Endometrial microvascular endothelial cells (primary cell): ENCODE data around the gene PCIF1. TPM values are rescaled to one million over a fixed set of nuclear protein-coding genes. Genes with fewer than 3 reads are reported as not detected.

Experiments used
- in situ Hi-C: cut with HindIII; loops from 2 replicates; pipeline ENCODE4 v1.10.0; 2017; ENCODE audit warnings: low sequenced_read_pairs, low pct_unique_long_range_greater_than_20kb; ENCODE audit errors: inconsistent ontology term
- total RNA-seq: library from RNA; depleted of rRNA; stranded (reverse); fragments of >200 nt; gene quantifications from one replicate; pipeline ENCODE4 v1.2.3, GENCODE V29; 2015; ENCODE audit errors: inconsistent ontology term

The PCIF1 gene
- total RNA-seq, 1 donor from 2014 or later = 25.6 TPM

GRCh38 chr20:45919542-45920399 lies 14.7 kb upstream of the PCIF1 start:
- in situ Hi-C loops = no loop called here

DNA sequence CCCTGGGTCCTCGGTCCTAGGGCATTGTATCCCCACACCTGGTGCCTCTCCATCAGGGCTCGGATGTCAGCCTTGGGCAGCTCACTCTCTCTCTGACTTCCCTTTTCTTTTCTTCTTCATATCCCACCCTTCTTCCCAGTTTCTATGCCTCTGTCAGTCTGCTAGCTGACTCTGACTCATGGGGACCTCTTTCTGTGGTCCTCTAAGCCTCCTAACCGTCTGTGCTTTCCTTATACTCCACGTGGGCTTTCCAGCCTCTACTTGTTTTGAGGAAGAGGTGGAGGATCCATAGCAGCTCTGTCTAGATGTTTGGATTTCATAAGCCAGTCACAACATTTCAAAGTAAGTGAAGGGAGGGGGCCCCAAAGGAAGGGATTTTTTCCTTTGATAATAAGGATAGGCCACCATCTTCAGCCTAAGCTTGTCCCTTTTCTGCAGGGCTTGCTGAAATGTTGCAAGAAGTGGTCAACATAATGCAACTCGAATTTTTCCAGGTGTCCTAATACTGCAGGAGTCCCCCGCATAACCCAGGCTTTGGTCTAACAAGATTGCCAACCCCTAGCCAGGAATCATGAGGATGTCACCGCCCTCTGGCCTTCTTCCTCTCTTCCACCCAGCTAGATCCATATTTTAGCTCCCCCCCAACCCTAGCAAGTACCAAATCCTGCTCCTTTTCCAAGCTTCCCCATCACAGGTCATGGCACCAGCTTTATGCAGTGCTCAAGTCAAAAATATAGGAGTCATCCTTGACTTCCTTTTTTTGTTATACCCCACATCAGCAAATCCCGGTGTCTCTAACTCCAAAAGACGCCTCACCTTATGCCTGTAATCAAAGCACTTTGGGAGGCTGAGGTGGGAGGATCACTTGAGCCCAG lies 13.8 kb upstream of the PCIF1 start:
- in situ Hi-C loops = no loop called here

GRCh38 chr20:45921337-45922189 lies 12.9 kb upstream of the PCIF1 start:
- in situ Hi-C loops = no loop called here

GRCh38 chr20:45924391-45925261 lies 9.9 kb upstream of the PCIF1 start:
- in situ Hi-C loops = loop anchor here (25.0 kb wide), 1 partner anchor 112 kb away; the partner anchor contains the start of gene UBE2C

GRCh38 chr20:45925821-45926506 lies 8.5 kb upstream of the PCIF1 start:
- in situ Hi-C loops = loop anchor here (25.0 kb wide), 1 partner anchor 114 kb away; the partner anchor contains the start of gene UBE2C

- in situ Hi-C loops = loop anchor here (25.0 kb wide), 1 partner anchor 114 kb away; the partner anchor contains the start of gene UBE2C
These were observed 7.8 kb upstream of the PCIF1 start for GRCh38 chr20:45926731-45927070.

DNA sequence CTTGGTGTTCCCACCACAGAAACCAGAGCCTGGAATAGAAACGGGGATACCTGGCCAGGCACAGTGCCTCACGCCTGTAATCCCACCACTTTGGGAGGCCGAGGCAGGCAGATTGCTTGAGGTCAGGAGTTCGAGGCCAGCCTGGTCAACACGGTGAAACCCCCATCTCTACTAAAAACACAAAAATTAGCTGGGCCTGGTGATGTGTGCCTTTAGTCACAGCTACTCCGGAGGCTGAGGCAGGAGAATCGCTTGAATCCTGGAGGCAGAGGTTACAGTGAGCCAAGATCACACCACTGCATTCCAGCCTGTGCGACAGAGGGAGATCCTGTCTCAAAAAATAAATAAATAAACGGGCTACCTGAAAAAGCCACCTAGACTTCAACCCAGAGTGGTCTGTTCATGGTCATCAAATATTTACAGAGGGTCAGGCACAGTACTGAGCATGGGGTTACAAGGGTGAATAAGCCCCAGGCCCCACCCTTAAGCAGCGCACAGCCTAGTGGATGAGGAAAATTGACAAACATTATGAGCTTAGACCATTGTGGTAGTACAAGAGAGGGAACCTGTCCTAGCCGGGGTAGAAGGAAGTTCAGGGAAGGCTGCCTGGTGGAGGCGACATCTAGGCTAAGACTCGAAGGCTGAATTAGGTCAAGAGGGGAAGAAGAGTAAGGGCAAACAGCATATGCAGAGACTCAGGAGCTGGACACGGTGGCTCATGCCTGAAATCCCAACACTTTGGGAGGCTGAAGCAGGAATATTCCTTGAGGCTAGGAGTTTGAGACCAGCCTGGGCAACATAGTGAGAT lies 7.2 kb upstream of the PCIF1 start:
- in situ Hi-C loops = loop anchor here (25.0 kb wide), 1 partner anchor 115 kb away; the partner anchor contains the start of gene UBE2C

GRCh38 chr20:45931680-45932079 lies 2.8 kb upstream of the PCIF1 start:
- in situ Hi-C loops = loop anchor here (25.0 kb wide), 1 partner anchor 119 kb away; the partner anchor contains the start of gene UBE2C

- in situ Hi-C loops = loop anchor here (25.0 kb wide), 1 partner anchor 121 kb away; the partner anchor contains the start of gene UBE2C
These were observed 1.0 kb upstream of the PCIF1 start for GRCh38 chr20:45933266-45934045.

GRCh38 chr20:45934046-45934585 lies 367 bp upstream of the PCIF1 start:
- in situ Hi-C loops = loop anchor here (25.0 kb wide), 1 partner anchor 122 kb away; the partner anchor contains the start of gene UBE2C

DNA sequence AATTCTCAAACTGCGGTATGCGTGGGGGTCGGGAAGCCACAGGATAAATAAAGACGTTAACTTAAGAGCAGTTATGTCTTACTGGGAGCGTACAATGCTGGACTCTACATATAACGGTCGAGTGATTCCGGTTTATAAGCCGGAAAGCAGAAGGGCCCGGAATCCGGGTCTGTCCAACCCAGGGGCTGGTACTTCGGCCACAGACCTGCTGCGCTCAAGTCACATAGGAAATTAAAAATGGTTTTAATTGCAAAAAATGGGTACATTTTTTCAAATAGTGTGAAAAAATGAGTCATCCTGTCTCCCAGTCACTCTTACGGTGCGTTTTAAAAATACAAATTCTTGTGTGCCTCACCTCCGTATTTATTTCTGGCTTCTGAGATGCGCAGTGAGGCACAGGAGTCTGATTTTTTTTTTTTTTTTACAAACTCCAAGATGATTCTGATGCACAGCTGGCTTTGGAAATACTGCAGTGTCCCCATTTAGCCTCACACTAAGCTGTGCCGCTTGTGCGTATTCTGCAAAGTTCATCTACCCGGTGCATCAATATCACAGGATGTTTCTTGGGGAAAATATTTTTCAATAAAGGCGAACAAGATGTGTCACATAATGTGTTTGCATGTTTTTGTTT lies 1.0 kb downstream of the PCIF1 start:
- in situ Hi-C loops = loop anchor here (25.0 kb wide), 1 partner anchor 123 kb away; the partner anchor contains the start of gene UBE2C

GRCh38 chr20:45937765-45938164 lies 3.3 kb downstream of the PCIF1 start:
- in situ Hi-C loops = loop anchor here (25.0 kb wide), 1 partner anchor 125 kb away; the partner anchor contains the start of gene UBE2C

GRCh38 chr20:45938727-45939438 lies 4.4 kb downstream of the PCIF1 start:
- in situ Hi-C loops = loop anchor here (25.0 kb wide), 1 partner anchor 127 kb away; the partner anchor contains the start of gene UBE2C

DNA sequence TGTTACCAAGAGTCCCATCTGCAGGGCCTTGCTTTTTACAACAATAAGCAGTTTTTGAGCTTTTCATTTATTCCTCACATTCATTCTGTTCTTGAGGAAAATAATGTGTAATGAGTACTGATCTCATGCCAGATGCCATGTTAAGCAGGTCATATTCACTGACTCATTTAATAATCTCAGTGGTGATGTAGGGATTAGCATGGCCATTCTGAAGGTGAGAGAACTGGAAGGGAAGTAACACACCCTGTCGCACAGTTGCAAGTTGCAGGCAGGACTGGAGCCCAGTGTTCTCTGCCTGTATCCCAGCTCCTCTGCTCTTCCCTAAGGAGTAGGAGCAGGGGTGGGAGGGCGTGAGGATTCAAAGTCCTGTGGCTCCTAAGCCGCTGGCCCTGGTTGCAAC lies 5.6 kb downstream of the PCIF1 start:
- in situ Hi-C loops = loop anchor here (25.0 kb wide), 1 partner anchor 128 kb away; the partner anchor contains the start of gene UBE2C
